ENCODE data around the gene CDC42BPA. TPM values are rescaled to one million over a fixed set of nuclear protein-coding genes. Genes with fewer than 3 reads are reported as not detected.
A peak's percentile ranks its signal among the peaks of the same experiment; 100 is the strongest.

CDC42BPA gene
- total RNA-seq, 1 donor from 2014 or later, result 95.7 TPM

- Mint-ChIP-seq H3K4me3 (ENCODE audit: unreplicated experiment) (no peak overlapping the region), H3K27me3 (ENCODE audit: unreplicated experiment) (no peaks in the 10 kb centered on the region), H3K9me3 (ENCODE audit: unreplicated experiment) (no peaks in the 10 kb centered on the region), H3K4me1 (ENCODE audit: unreplicated experiment) (peaks cover 19% of the 10 kb centered on the region), H3K36me3 (ENCODE audit: unreplicated experiment) (peaks cover 6% of the 10 kb centered on the region), H3K27ac (ENCODE audit: unreplicated experiment) (no peak overlapping the region)
- DNase-seq (ENCODE audit: extremely low spot score, unreplicated experiment), result no peak
- no peak for TF ChIP-seq CTCF (IDR thresholded peaks at IDR 0.05)
These were observed 90.1 kb downstream of the CDC42BPA start for GRCh38 chr1:227228201-227228600.

- Mint-ChIP-seq H3K27ac (ENCODE audit: unreplicated experiment) (no peak overlapping the region), H3K27me3 (ENCODE audit: unreplicated experiment) (no peaks in the 10 kb centered on the region), H3K4me3 (ENCODE audit: unreplicated experiment) (no peak overlapping the region), H3K36me3 (ENCODE audit: unreplicated experiment) (peaks cover 8% of the 10 kb centered on the region), H3K9me3 (ENCODE audit: unreplicated experiment) (no peaks in the 10 kb centered on the region), H3K4me1 (ENCODE audit: unreplicated experiment) (peaks cover 22% of the 10 kb centered on the region)
- TF ChIP-seq CTCF (IDR thresholded peaks at IDR 0.05), result no peak
- no peak for DNase-seq (ENCODE audit: extremely low spot score, unreplicated experiment)
These were observed 90.5 kb downstream of the CDC42BPA start for GRCh38 chr1:227227761-227228160.

GRCh38 chr1:227225715-227226346 lies 92.5 kb downstream of the CDC42BPA start:
- no peak overlapping the region for H3K4me3 Mint-ChIP-seq (ENCODE audit: unreplicated experiment)
- no peak for TF ChIP-seq CTCF (IDR thresholded peaks at IDR 0.05)
- H3K4me1 Mint-ChIP-seq (ENCODE audit: unreplicated experiment), result peaks cover 25% of the 10 kb centered on the region
- no peaks in the 10 kb centered on the region for H3K9me3 Mint-ChIP-seq (ENCODE audit: unreplicated experiment)
- H3K36me3 Mint-ChIP-seq (ENCODE audit: unreplicated experiment), result peaks cover 4% of the 10 kb centered on the region
- DNase-seq (ENCODE audit: extremely low spot score, unreplicated experiment), result no peak
- H3K27me3 Mint-ChIP-seq (ENCODE audit: unreplicated experiment), result no peaks in the 10 kb centered on the region
- peak overlapping the region; percentile 54 for H3K27ac Mint-ChIP-seq (ENCODE audit: unreplicated experiment)

GRCh38 chr1:227223171-227223806 lies 95.0 kb downstream of the CDC42BPA start:
- peaks cover 6% of the 10 kb centered on the region for H3K36me3 Mint-ChIP-seq (ENCODE audit: unreplicated experiment)
- no peaks in the 10 kb centered on the region for H3K27me3 Mint-ChIP-seq (ENCODE audit: unreplicated experiment)
- no peak for DNase-seq (ENCODE audit: extremely low spot score, unreplicated experiment)
- H3K4me1 Mint-ChIP-seq (ENCODE audit: unreplicated experiment), result peaks cover 25% of the 10 kb centered on the region
- H3K9me3 Mint-ChIP-seq (ENCODE audit: unreplicated experiment), result no peaks in the 10 kb centered on the region
- no peak overlapping the region for H3K27ac Mint-ChIP-seq (ENCODE audit: unreplicated experiment)
- no peak overlapping the region for H3K4me3 Mint-ChIP-seq (ENCODE audit: unreplicated experiment)
- TF ChIP-seq CTCF (IDR thresholded peaks at IDR 0.05), result no peak

DNA sequence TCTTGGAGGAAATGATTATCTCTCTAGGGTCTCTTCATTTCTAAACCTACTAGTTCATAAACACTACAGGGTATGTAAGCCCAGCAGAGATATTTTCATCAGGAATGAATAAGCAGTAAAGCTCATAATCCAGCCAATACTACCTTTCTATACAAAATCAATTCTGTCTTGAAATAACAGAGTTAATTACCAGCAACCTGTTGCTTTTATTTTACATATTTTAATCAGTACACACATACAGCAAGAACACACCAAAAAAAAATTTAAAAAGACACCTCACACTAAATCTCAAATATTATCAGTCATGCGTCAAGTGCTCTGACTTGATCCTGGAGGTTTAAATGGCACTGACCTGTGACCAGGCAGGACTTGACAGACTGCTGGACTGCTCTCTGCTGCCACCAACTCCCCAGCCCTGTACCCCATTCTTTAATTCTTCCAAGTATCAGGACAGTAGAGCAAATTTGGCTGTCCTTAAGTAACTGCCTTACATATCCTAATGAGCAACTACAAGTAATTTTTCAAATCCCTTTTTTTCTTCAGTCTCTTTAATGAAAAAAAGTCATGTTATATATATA lies 98.5 kb downstream of the CDC42BPA start:
- peaks cover 19% of the 10 kb centered on the region for H3K4me1 Mint-ChIP-seq (ENCODE audit: unreplicated experiment)
- H3K27ac Mint-ChIP-seq (ENCODE audit: unreplicated experiment), result no peak overlapping the region
- H3K4me3 Mint-ChIP-seq (ENCODE audit: unreplicated experiment), result no peak overlapping the region
- no peak for DNase-seq (ENCODE audit: extremely low spot score, unreplicated experiment)
- TF ChIP-seq CTCF (IDR thresholded peaks at IDR 0.05), result no peak
- peaks cover 9% of the 10 kb centered on the region for H3K36me3 Mint-ChIP-seq (ENCODE audit: unreplicated experiment)
- H3K9me3 Mint-ChIP-seq (ENCODE audit: unreplicated experiment), result no peaks in the 10 kb centered on the region
- H3K27me3 Mint-ChIP-seq (ENCODE audit: unreplicated experiment), result no peaks in the 10 kb centered on the region

Measured in osteocyte (in vitro differentiated cells).